Nephron progenitor cell (in vitro differentiated cells): ENCODE measurements around the gene PIH1D1.

Experiments used
- DNase-seq: peaks from one replicate; pipeline ENCODE4 v3.0.0; 2021
- H3K27ac Mint-ChIP-seq: 2 replicates; pipeline ENCODE4 v1.8.0; 2021; ENCODE audit warnings: mild to moderate bottlenecking, moderate library complexity, mixed read lengths
- H3K27me3 Mint-ChIP-seq: 2 replicates; pipeline ENCODE4 v1.8.0; 2021; ENCODE audit warnings: mild to moderate bottlenecking, low read depth, mixed read lengths; ENCODE audit not compliant: poor library complexity
- H3K36me3 Mint-ChIP-seq: 2 replicates; pipeline ENCODE4 v1.8.0; 2021; ENCODE audit warnings: low read depth, mixed read lengths
- H3K4me1 Mint-ChIP-seq: 2 replicates; pipeline ENCODE4 v1.8.0; 2021; ENCODE audit warnings: mixed read lengths
- H3K4me3 Mint-ChIP-seq: 2 replicates; pipeline ENCODE4 v1.8.0; 2021; ENCODE audit warnings: mild to moderate bottlenecking, moderate library complexity, mixed read lengths
- H3K9me3 Mint-ChIP-seq: 2 replicates; pipeline ENCODE4 v1.8.0; 2021; ENCODE audit warnings: mild to moderate bottlenecking, moderate library complexity, mixed read lengths
- TF ChIP-seq, protein P1 (sequence below): fragments of 200-600 bp; sonication (generic); IDR thresholded peaks from 2 replicates; pipeline ENCODE4 v1.5.0; 2021; ENCODE audit warnings: antibody characterized with exemption

The PIH1D1 gene

GRCh38 chr19:49489601-49490167, 38.1 kb upstream of the PIH1D1 start:
- DNase-seq = no peak
- peak overlapping the region; percentile 99 for H3K4me3 Mint-ChIP-seq
- TF ChIP-seq, protein P1, sequence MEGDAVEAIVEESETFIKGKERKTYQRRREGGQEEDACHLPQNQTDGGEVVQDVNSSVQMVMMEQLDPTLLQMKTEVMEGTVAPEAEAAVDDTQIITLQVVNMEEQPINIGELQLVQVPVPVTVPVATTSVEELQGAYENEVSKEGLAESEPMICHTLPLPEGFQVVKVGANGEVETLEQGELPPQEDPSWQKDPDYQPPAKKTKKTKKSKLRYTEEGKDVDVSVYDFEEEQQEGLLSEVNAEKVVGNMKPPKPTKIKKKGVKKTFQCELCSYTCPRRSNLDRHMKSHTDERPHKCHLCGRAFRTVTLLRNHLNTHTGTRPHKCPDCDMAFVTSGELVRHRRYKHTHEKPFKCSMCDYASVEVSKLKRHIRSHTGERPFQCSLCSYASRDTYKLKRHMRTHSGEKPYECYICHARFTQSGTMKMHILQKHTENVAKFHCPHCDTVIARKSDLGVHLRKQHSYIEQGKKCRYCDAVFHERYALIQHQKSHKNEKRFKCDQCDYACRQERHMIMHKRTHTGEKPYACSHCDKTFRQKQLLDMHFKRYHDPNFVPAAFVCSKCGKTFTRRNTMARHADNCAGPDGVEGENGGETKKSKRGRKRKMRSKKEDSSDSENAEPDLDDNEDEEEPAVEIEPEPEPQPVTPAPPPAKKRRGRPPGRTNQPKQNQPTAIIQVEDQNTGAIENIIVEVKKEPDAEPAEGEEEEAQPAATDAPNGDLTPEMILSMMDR = no peak
- peaks cover 23% of the 10 kb centered on the region for H3K4me1 Mint-ChIP-seq
- no peaks in the 10 kb centered on the region for H3K9me3 Mint-ChIP-seq
- peak overlapping the region; percentile 95 for H3K27ac Mint-ChIP-seq
- peaks cover 57% of the 10 kb centered on the region for H3K36me3 Mint-ChIP-seq
- no peaks in the 10 kb centered on the region for H3K27me3 Mint-ChIP-seq

DNA sequence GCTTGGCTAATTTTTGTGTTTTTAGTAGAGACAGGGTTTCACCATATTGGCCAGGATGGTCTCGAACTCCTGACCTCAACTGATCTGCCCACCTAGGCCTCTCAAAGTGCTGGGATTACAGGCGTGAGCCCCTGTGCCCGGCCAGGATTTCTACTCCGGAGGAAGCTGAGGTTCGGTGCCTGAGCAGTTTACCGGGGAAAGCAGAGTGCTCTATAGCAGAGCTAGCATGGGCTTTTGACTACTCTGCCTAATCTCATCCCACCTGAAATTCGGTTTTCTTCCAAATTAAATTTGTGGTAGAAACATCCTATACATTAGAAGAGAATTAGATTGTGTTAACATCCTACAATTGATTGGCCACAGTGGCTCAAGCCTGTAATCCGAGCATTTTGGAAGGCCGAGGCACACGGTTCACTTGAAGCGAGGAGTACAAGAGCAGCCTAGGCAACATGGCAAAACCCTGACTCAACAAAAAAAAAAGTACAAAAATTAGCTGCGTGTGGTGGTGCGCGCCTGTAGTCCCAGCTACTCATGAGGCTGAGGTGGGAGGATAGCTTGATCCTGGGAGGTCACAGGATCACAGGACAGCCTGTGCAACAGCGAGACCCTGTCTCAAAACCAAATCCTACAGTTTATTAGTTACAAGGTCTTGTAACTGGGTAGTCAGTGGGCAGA, 37.4 kb upstream of the PIH1D1 start:
- no peak for DNase-seq
- no peaks in the 10 kb centered on the region for H3K9me3 Mint-ChIP-seq
- peak overlapping the region; percentile 95 for H3K27ac Mint-ChIP-seq
- no peaks in the 10 kb centered on the region for H3K27me3 Mint-ChIP-seq
- peaks cover 57% of the 10 kb centered on the region for H3K36me3 Mint-ChIP-seq
- H3K4me1 Mint-ChIP-seq = peaks cover 23% of the 10 kb centered on the region
- H3K4me3 Mint-ChIP-seq = peak overlapping the region; percentile 99
- TF ChIP-seq, protein P1 = no peak

GRCh38 chr19:49488046-49488862, 36.6 kb upstream of the PIH1D1 start:
- H3K27me3 Mint-ChIP-seq = no peaks in the 10 kb centered on the region

DNA sequence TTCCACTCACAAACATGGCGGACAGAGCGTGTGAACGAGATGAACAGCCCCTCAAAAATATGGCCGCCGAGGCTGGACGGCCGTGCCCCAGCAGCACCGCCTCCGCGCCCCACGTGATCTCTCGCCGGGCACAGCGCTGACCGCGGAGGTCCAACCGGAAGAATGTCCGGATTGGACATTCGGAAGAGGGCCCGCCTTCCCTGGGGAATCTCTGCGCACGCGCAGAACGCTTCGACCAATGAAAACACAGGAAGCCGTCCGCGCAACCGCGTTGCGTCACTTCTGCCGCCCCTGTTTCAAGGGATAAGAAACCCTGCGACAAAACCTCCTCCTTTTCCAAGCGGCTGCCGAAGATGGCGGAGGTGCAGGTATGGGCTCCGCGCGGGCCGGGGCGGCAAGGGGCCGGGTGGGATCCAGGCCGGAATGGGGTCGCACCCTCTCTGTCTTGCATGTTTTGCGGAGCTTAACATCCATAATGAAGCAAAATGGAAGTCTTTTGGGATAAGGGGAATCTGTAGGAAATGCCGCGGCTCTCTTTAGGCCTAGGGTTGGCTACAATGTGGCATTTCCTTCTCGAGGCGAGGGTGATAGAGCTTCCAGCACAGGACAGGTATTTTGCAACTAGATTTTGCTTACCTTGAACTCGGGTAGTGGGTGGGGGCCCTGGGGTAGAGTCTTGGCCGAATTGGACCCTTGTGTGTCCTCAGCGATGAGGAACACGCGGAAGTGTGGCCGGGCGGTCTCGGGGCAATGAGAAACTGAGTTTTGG, 35.8 kb upstream of the PIH1D1 start, which contains the start of gene RPL13A:
RPL13A (plus strand) TSS at position 332 of the 769 bp plus-strand sequence; CDS start at position 354, 22 bp downstream.
- Mint-ChIP-seq H3K27ac (peak within 1 kb of the TSS; percentile 95), H3K4me3 (peak within 1 kb of the TSS; percentile 99), H3K27me3 (no peaks in the 10 kb centered on the region), H3K9me3 (no peaks in the 10 kb centered on the region), H3K4me1 (peaks cover 23% of the 10 kb centered on the region), H3K36me3 (peaks cover 44% of the 10 kb centered on the region)
- DNase-seq = peak; percentile 100
- TF ChIP-seq, protein P1 = no peak

More at GRCh38 chr19:49488046-49488862, 36.6 kb upstream of the PIH1D1 start:
- H3K4me1 Mint-ChIP-seq = peaks cover 23% of the 10 kb centered on the region
- H3K36me3 Mint-ChIP-seq = peaks cover 52% of the 10 kb centered on the region
- TF ChIP-seq, protein P1 = no peak
- H3K9me3 Mint-ChIP-seq = no peaks in the 10 kb centered on the region
- H3K27ac Mint-ChIP-seq = peak overlapping the region; percentile 95
- DNase-seq = no peak
- H3K4me3 Mint-ChIP-seq = peak overlapping the region; percentile 99

DNA sequence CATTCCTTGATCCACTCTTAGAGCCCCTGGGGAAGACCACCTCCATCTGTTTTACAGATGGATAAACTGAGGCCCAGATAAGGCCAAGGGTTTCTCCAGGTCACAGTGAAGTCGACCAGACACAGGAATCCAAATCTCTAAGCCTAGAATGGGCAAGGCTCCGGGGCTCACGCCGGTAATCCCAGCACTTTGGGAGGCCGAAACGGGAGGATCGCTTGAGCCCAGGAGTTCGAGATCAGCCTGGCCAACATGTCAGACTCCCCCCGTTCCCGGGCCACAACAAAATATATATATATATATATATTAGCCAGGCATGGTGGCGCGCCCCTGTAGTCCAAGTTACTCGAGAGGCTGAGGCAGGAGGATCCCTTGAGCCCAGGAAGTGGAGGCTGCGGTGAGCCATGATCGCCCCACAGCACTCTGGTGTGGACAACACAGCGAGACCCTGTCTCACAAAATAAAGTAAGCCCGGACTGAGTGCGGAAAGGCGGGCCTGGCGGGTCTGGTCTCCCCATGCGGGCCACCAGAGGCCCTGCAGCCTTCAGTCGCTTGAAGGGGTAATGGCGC, 35.2 kb upstream of the PIH1D1 start:
- no peak for DNase-seq
- no peak overlapping the region for H3K27ac Mint-ChIP-seq
- peaks cover 23% of the 10 kb centered on the region for H3K4me1 Mint-ChIP-seq
- TF ChIP-seq, protein P1 = no peak
- H3K4me3 Mint-ChIP-seq = peak overlapping the region; percentile 99
- no peaks in the 10 kb centered on the region for H3K27me3 Mint-ChIP-seq
- no peaks in the 10 kb centered on the region for H3K9me3 Mint-ChIP-seq
- peaks cover 37% of the 10 kb centered on the region for H3K36me3 Mint-ChIP-seq
